Measurements from ENCODE around the gene DNAAF5.

The DNAAF5 gene

DNA sequence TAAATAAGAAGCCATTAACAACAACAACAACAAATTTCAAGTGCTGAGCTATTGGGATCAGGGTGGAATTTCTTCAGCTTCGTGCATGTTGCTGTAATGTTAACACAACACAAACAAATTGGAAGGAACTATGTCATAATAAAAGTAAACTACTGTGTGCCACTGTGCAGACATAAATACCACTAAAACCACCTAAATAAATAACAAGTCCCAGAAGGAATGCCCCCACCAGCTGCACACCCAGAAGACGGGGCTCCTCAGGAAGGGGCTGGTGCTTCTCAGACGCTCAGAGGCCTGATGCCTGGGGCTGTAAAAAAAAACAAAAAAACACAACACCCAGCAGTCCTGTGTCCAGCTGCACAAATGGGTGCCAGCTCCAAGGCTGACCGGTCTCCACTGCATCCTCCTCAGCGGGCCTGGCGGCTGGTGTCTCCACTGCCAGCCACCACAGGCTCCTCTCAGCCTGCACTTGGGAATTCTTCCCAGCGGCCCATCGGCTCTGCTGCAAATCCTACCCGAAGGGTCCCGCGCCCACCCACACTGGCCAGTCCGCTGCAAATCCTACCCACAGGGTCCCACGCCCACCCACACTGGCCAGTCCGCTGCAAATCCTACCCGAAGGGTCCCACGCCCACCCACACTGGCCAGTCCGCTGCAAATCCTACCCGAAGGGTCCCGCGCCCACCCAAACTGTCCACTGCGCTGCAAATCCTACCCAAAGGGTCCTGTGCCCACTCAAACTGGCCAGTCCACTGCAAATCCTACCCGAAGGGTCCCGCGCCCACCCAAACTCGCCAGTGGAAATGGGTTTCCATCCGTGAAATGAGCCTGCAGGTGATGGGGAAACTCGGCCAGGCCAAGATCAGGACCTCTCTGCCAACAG lies 35.8 kb upstream of the DNAAF5 start:
- FAIRE-seq (no peak), DNase-seq (ENCODE audit: insufficient read length, low spot score) (no peak)
- TF ChIP-seq POLR2AphosphoS5 (IDR thresholded peaks at IDR 0.05; ENCODE audit: low read depth, low read length) (no peak), POLR2A (IDR thresholded peaks at IDR 0.05; ENCODE audit: low read depth, low read length) (no peak), PAX5 (IDR thresholded peaks at IDR 0.05; ENCODE audit: insufficient read depth, low read length, severe bottlenecking) (no peak), POU2F2 (IDR thresholded peaks at IDR 0.05; ENCODE audit: low read depth, low read length) (no peak), TAF1 (IDR thresholded peaks at IDR 0.05; ENCODE audit: low read depth, low read length) (no peak), SPI1 (IDR thresholded peaks at IDR 0.05; ENCODE audit: low read depth, low read length) (no peak)

GRCh38 chr7:691361-692045 lies 35.0 kb upstream of the DNAAF5 start:
- TF ChIP-seq POLR2AphosphoS5 (IDR thresholded peaks at IDR 0.05; ENCODE audit: low read depth, low read length) = no peak
- no peak for FAIRE-seq
- DNase-seq (ENCODE audit: insufficient read length, low spot score) = no peak

DNA sequence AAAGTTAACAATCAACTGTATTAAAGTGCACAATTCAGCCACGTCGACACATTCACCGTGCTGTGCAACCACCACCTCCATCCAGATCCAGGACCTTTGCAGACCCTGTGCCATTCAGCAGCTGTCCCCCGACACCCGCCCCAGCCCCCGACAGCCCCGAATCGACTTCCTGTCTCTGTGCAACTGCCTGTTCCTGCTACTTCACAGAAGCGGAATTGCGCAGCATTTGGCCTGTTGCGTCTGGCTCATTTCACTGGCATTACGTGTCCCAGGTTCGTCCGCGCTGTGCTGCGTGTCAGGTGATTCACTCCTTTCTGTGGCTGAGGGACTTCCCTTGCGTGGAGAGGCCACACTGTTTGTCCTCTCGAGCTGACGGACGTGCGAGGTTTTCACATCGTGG lies 33.2 kb upstream of the DNAAF5 start:
- TF ChIP-seq PAX5 (IDR thresholded peaks at IDR 0.05; ENCODE audit: insufficient read depth, low read length, severe bottlenecking) = no peak
- TF ChIP-seq TAF1 (IDR thresholded peaks at IDR 0.05; ENCODE audit: low read depth, low read length) = no peak
- no peak for TF ChIP-seq POLR2A (IDR thresholded peaks at IDR 0.05; ENCODE audit: low read depth, low read length)
- no peak for TF ChIP-seq POU2F2 (IDR thresholded peaks at IDR 0.05; ENCODE audit: low read depth, low read length)
- TF ChIP-seq POLR2AphosphoS5 (IDR thresholded peaks at IDR 0.05; ENCODE audit: low read depth, low read length) = no peak
- TF ChIP-seq SPI1 (IDR thresholded peaks at IDR 0.05; ENCODE audit: low read depth, low read length) = no peak
- FAIRE-seq = no peak
- DNase-seq (ENCODE audit: insufficient read length, low spot score) = no peak

DNA sequence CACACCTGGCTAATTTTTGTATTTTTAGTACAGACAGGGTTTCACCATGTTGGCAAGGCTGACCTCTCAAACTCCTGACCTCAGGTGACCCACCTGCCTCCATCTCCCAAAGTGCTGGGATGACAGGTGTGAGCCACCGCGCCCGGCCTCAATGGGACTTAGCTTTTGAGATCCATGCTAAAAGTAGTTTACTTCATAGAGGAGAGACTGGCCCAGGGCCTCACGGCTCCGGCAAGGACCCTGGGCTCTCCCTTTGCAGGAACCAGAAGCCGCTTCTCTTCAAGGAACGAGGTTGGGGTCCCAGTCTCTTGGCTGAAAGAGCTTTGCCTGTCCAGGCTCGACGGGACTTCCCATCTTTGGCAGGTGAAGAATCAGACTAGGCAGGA lies 30.1 kb upstream of the DNAAF5 start:
- no peak for FAIRE-seq
- TF ChIP-seq POLR2AphosphoS5 (IDR thresholded peaks at IDR 0.05; ENCODE audit: low read depth, low read length) (no peak), TAF1 (IDR thresholded peaks at IDR 0.05; ENCODE audit: low read depth, low read length) (no peak), SPI1 (IDR thresholded peaks at IDR 0.05; ENCODE audit: low read depth, low read length) (no peak)
- DNase-seq (ENCODE audit: insufficient read length, low spot score) = no peak

DNA sequence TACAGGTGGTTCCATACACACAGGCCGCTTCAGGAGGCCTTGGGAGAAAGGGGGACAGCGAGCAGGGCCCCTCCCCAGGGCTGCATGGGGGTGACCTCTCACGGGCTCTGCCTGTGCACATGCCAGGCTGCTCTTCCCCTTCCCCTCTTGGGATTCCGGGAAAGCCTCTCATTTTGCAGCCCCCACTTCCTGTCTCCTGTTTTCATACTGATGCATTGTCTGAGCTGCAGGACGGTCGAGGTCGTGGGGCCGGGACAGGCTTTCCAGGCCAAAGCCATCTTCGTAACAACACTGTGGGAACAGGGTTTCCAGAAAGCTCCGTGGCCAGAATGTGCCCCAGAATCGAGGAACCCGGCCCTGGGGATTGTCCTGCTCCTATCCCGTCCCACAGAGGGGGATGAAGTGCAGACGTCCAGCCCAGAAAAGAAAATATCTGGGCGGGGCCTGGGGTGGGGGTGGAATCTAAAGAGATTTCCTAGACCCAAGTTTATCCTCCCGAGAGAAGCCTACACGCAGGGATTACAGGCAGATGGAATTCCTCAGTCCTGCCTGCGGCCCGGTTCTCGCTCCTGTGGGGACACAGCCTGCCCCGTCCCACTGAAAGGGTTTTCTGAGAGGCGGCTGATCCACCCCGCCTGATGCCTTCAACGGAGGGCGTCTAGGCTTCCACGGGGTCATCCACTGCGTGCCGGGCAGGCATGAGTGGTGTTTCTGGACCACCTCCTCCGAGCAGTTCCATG lies 29.5 kb upstream of the DNAAF5 start:
- no peak for DNase-seq (ENCODE audit: insufficient read length, low spot score)
- no peak for FAIRE-seq
- TF ChIP-seq POU2F2 (IDR thresholded peaks at IDR 0.05; ENCODE audit: low read depth, low read length) (no peak), POLR2AphosphoS5 (IDR thresholded peaks at IDR 0.05; ENCODE audit: low read depth, low read length) (no peak), SPI1 (IDR thresholded peaks at IDR 0.05; ENCODE audit: low read depth, low read length) (no peak)

GRCh38 chr7:698515-699475 lies 27.7 kb upstream of the DNAAF5 start:
- peak; percentile 72 for FAIRE-seq
- no peak for DNase-seq (ENCODE audit: insufficient read length, low spot score)
- TF ChIP-seq SPI1 (IDR thresholded peaks at IDR 0.05; ENCODE audit: low read depth, low read length) (no peak), POLR2A (IDR thresholded peaks at IDR 0.05; ENCODE audit: low read depth, low read length) (no peak), TAF1 (IDR thresholded peaks at IDR 0.05; ENCODE audit: low read depth, low read length) (no peak), PAX5 (IDR thresholded peaks at IDR 0.05; ENCODE audit: insufficient read depth, low read length, severe bottlenecking) (no peak), POLR2AphosphoS5 (IDR thresholded peaks at IDR 0.05; ENCODE audit: low read depth, low read length) (no peak)

GRCh38 chr7:699476-700170 lies 26.9 kb upstream of the DNAAF5 start:
- FAIRE-seq (no peak), DNase-seq (ENCODE audit: insufficient read length, low spot score) (no peak)
- no peak for TF ChIP-seq PAX5 (IDR thresholded peaks at IDR 0.05; ENCODE audit: insufficient read depth, low read length, severe bottlenecking)
- no peak for TF ChIP-seq TAF1 (IDR thresholded peaks at IDR 0.05; ENCODE audit: low read depth, low read length)
- no peak for TF ChIP-seq SPI1 (IDR thresholded peaks at IDR 0.05; ENCODE audit: low read depth, low read length)
- no peak for TF ChIP-seq POLR2A (IDR thresholded peaks at IDR 0.05; ENCODE audit: low read depth, low read length)
- no peak for TF ChIP-seq POU2F2 (IDR thresholded peaks at IDR 0.05; ENCODE audit: low read depth, low read length)
- no peak for TF ChIP-seq POLR2AphosphoS5 (IDR thresholded peaks at IDR 0.05; ENCODE audit: low read depth, low read length)

- no peak for FAIRE-seq
Observed at GRCh38 chr7:701086-701671, 25.3 kb upstream of the DNAAF5 start.

More at GRCh38 chr7:701086-701671, 25.3 kb upstream of the DNAAF5 start:
- TF ChIP-seq POLR2AphosphoS5 (IDR thresholded peaks at IDR 0.05; ENCODE audit: low read depth, low read length) (no peak), PAX5 (IDR thresholded peaks at IDR 0.05; ENCODE audit: insufficient read depth, low read length, severe bottlenecking) (no peak), POU2F2 (IDR thresholded peaks at IDR 0.05; ENCODE audit: low read depth, low read length) (no peak), SPI1 (IDR thresholded peaks at IDR 0.05; ENCODE audit: low read depth, low read length) (no peak), POLR2A (IDR thresholded peaks at IDR 0.05; ENCODE audit: low read depth, low read length) (no peak), TAF1 (IDR thresholded peaks at IDR 0.05; ENCODE audit: low read depth, low read length) (no peak)
- DNase-seq (ENCODE audit: insufficient read length, low spot score) = no peak
